MM.1S (cell line): Measurements from ENCODE around the gene TAOK1.
"Not testable (repeated sequence)": the region's sequence is repeated elsewhere in the genome, so short reads cannot be mapped to it uniquely, and the experiment has no call there.

Experiments used
- DNase-seq: peaks from one replicate; pipeline ENCODE4 v3.0.0-alpha.2; 2015
- H2AFZ ChIP-seq: fragments of 300-600 bp; sonication (generic); 2 replicates; pipeline ENCODE4 v1.6.0; 2016; ENCODE audit warnings: antibody characterized with exemption, low read length
- H3F3A ChIP-seq: fragments of 300-600 bp; sonication (generic); 2 replicates; pipeline ENCODE4 v1.6.1; 2016; ENCODE audit warnings: mild to moderate bottlenecking, antibody characterized with exemption, low read length, moderate library complexity, mixed read lengths; ENCODE audit not compliant: insufficient read depth
- H3K27ac ChIP-seq: fragments of 300-600 bp; sonication (generic); 2 replicates; pipeline ENCODE4 v1.5.1; 2016; ENCODE audit warnings: mild to moderate bottlenecking, low read length
- H3K27me3 ChIP-seq: fragments of 300-600 bp; sonication (generic); replicated peaks from 2 replicates; pipeline ENCODE4 v1.6.0; 2016; ENCODE audit warnings: low read length; ENCODE audit not compliant: insufficient read depth
- H3K36me3 ChIP-seq: fragments of 300-600 bp; sonication (generic); replicated peaks from 2 replicates; pipeline ENCODE4 v1.6.1; 2016; ENCODE audit warnings: mild to moderate bottlenecking, low read length, mixed read lengths; ENCODE audit not compliant: insufficient read depth
- H3K4me1 ChIP-seq: fragments of 300-600 bp; sonication (generic); 2 replicates; pipeline ENCODE4 v1.6.1; 2016; ENCODE audit warnings: low read length, mixed read lengths
- H3K4me2 ChIP-seq: fragments of 300-600 bp; sonication (generic); 2 replicates; pipeline ENCODE4 v1.6.0; 2016; ENCODE audit warnings: low read depth, low read length
- H3K4me3 ChIP-seq: fragments of 300-600 bp; sonication (generic); 2 replicates; pipeline ENCODE4 v1.5.1; 2016; ENCODE audit warnings: low read length, mixed read lengths
- H3K79me2 ChIP-seq: fragments of 300-600 bp; sonication (generic); 2 replicates; pipeline ENCODE4 v1.6.1; 2016; ENCODE audit warnings: mixed run types, low read length, mixed read lengths
- H3K9ac ChIP-seq: fragments of 300-600 bp; sonication (generic); 2 replicates; pipeline ENCODE4 v1.6.1; 2016; ENCODE audit warnings: low read length, mixed read lengths
- H3K9me2 ChIP-seq: fragments of 300-600 bp; sonication (generic); replicated peaks from 2 replicates; pipeline ENCODE4 v1.6.1; 2016; ENCODE audit warnings: mild to moderate bottlenecking, low read length, mixed read lengths; ENCODE audit not compliant: insufficient read depth
- H3K9me3 ChIP-seq: fragments of 300-600 bp; sonication (generic); replicated peaks from 2 replicates; pipeline ENCODE4 v1.6.1; 2016; ENCODE audit warnings: mild to moderate bottlenecking, low read length, mixed read lengths; ENCODE audit not compliant: insufficient read depth
- H4K20me1 ChIP-seq: fragments of 300-600 bp; sonication (generic); 2 replicates; pipeline ENCODE4 v1.6.1; 2016; ENCODE audit warnings: mild to moderate bottlenecking, low read length, moderate library complexity, mixed read lengths; ENCODE audit not compliant: insufficient read depth
- CTCF ChIP-seq: fragments of 300-600 bp; sonication (generic); IDR thresholded peaks from 2 replicates; pipeline ENCODE4 v1.5.1; 2016; ENCODE audit warnings: antibody characterized with exemption, low read length, mixed read lengths
- EZH2 ChIP-seq: fragments of 300-600 bp; sonication (generic); optimal IDR thresholded peaks from 2 replicates; pipeline ENCODE3; 2017; ENCODE audit warnings: low read depth, mild to moderate bottlenecking, antibody characterized with exemption, low read length, mixed read lengths
- EZH2phosphoT487 ChIP-seq: fragments of 300-600 bp; sonication (generic); IDR thresholded peaks from 2 replicates; pipeline ENCODE4 v1.6.1; 2018; ENCODE audit warnings: antibody characterized with exemption, low read length

TAOK1 gene

GRCh38 chr17:29475891-29476290, 85.7 kb downstream of the TAOK1 start:
- H3K27me3 ChIP-seq, result no peaks in the 10 kb centered on the region
- H4K20me1 ChIP-seq, result no peaks in the 10 kb centered on the region

DNA sequence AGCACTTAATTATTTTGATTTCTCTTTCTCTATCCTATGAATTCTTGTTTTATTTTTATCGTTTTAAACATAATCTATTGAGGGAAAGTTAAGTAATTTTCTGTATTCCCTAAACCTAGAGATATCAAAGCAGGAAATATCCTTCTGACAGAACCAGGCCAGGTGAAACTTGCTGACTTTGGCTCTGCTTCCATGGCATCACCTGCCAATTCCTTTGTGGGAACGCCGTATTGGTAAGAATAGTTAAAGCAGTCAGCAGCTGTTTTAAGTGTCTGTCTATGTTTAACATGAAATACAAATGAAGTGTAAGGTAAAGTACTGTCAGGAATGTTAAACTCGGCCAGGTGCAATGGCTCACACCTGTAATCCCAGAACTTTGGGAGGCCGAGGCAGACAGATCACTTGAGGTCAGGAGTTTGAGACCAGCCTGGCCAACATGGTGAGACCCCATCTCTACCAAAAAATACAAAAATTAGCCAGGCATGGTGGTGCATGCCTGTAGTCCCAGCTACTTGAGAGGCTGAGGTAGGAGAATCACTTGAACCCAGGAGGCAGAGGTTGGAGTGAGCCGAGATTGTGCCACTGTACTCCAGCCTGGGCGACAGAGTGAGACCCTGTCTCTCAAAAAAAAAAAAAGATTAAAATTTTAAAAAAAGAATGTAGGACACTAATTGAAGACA, 90.2 kb downstream of the TAOK1 start:
- not testable (repeated sequence) for H3F3A ChIP-seq, H4K20me1 ChIP-seq, H3K27ac ChIP-seq, H3K27me3 ChIP-seq, H2AFZ ChIP-seq, H3K9me3 ChIP-seq, H3K9me2 ChIP-seq, DNase-seq, H3K4me2 ChIP-seq, H3K36me3 ChIP-seq, H3K79me2 ChIP-seq, H3K9ac ChIP-seq, H3K4me3 ChIP-seq, H3K4me1 ChIP-seq

More at GRCh38 chr17:29475891-29476290, 85.7 kb downstream of the TAOK1 start:
- H2AFZ ChIP-seq, result no peak overlapping the region
- H3K9me2 ChIP-seq, result no peaks in the 10 kb centered on the region
- no peak overlapping the region for H3K4me3 ChIP-seq
- H3K36me3 ChIP-seq, result no peaks in the 10 kb centered on the region
- no peaks in the 10 kb centered on the region for H3K79me2 ChIP-seq
- H3F3A ChIP-seq, result no peaks in the 10 kb centered on the region
- no peak overlapping the region for H3K9ac ChIP-seq
- no peak overlapping the region for H3K27ac ChIP-seq
- H3K4me2 ChIP-seq, result no peak overlapping the region
- no peaks in the 10 kb centered on the region for H3K4me1 ChIP-seq
- no peak for DNase-seq
- H3K9me3 ChIP-seq, result no peaks in the 10 kb centered on the region
- no peak for TF ChIP-seq CTCF

DNA sequence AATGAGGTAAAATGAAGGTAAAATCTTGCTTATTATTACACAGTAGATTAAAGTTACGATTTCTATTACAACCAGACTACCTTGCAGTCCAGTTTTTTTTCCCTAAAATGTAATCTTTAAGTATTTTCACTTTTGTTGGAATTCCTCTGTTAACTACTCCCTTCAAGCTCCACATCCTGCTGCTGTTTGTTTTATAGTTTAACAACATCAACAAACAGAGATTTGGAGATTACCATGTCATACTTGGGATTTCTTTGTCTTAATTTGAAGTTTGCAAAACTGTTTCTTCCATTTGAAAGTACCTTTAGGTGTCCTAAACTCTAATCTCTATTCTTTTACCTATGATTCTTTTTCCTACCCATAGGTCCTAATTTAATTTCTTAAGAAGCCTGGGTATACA, 93.3 kb downstream of the TAOK1 start:
- Histone ChIP-seq H4K20me1 (no peaks in the 10 kb centered on the region), H3F3A (no peaks in the 10 kb centered on the region; the same call in 1 of the 2 replicates), H3K9me2 (no peaks in the 10 kb centered on the region), H2AFZ (no peak overlapping the region), H3K9ac (no peak overlapping the region), H3K27ac (no peak overlapping the region), H3K27me3 (no peaks in the 10 kb centered on the region), H3K4me1 (no peaks in the 10 kb centered on the region), H3K9me3 (no peaks in the 10 kb centered on the region), H3K79me2 (no peaks in the 10 kb centered on the region), H3K4me2 (no peak overlapping the region), H3K36me3 (no peaks in the 10 kb centered on the region), H3K4me3 (no peak overlapping the region)
- TF ChIP-seq EZH2 (no peak), CTCF (no peak), EZH2phosphoT487 (no peak)
- DNase-seq, result no peak

- Histone ChIP-seq H3K4me2 (no peak overlapping the region), H3K36me3 (peaks cover 3% of the 10 kb centered on the region), H3K9me2 (no peaks in the 10 kb centered on the region), H3K4me1 (no peaks in the 10 kb centered on the region), H2AFZ (no peak overlapping the region), H3K27ac (no peak overlapping the region), H3K4me3 (no peak overlapping the region), H3K27me3 (no peaks in the 10 kb centered on the region), H4K20me1 (no peaks in the 10 kb centered on the region), H3K79me2 (no peaks in the 10 kb centered on the region), H3K9me3 (no peaks in the 10 kb centered on the region), H3F3A (0 out of 2 replicates have a peak, but pooled peaks cover 4% of the 10 kb centered on the region), H3K9ac (no peak overlapping the region)
- TF ChIP-seq CTCF (no peak), EZH2 (no peak), EZH2phosphoT487 (no peak)
- no peak for DNase-seq
Observed at GRCh38 chr17:29495011-29495410, 104.8 kb downstream of the TAOK1 start.
